CD4-positive, alpha-beta T cell (primary cell): ENCODE measurements around the gene PAF1. TPM values are rescaled to one million over a fixed set of nuclear protein-coding genes. Genes with fewer than 3 reads are reported as not detected.

Source experiments
- ATAC-seq: fragments of 200-7000 bp; cut with Tn5 transposase; one replicate; pipeline ENCODE4 v1.10.0; 2022; ENCODE audit warnings: mild to moderate bottlenecking; ENCODE audit not compliant: poor library complexity
- CTCF ChIA-PET: fragments of 350-600 bp; sonication (Branson Sonifier 250); formaldehyde crosslinking; loops from one replicate; lab custom pipeline; 2021; ENCODE audit warnings: antibody characterized with exemption, inconsistent platforms; lab: Charles Lee
- POLR2A ChIA-PET: fragments of 350-600 bp; sonication (Branson Sonifier 250); formaldehyde crosslinking; loops from one replicate; lab custom pipeline; 2021; ENCODE audit warnings: antibody characterized with exemption, inconsistent platforms; lab: Charles Lee
- DNase-seq, 14 experiments: peaks; one replicate each; pipeline ENCODE4 v3.0.0-alpha.2; 2013 to 2020; ENCODE audit warnings: mixed read lengths in 2 of 14
- H3K27ac ChIP-seq, 2 donors: one replicate each; pipeline versions ENCODE4 v1.5.1 to v1.7.0; 2013; ENCODE audit warnings: low read length in 2 of 2, low read depth in 1 of 2, mild to moderate bottlenecking in 1 of 2
- H3K27me3 ChIP-seq, 2 experiments: 1 replicate in 1 of 2; 2 replicates in 1 of 2; pipeline versions ENCODE4 v1.6.1 to v1.7.0; 2013; ENCODE audit warnings: low read length in 2 of 2, control low read depth in 1 of 2, mild to moderate bottlenecking in 1 of 2, moderate library complexity in 1 of 2; ENCODE audit not compliant: insufficient read depth in 2 of 2, control insufficient read depth in 1 of 2
- H3K36me3 ChIP-seq: one replicate; pipeline ENCODE4 v1.6.1; 2013; ENCODE audit warnings: low read length, control low read depth; ENCODE audit not compliant: insufficient read depth
- H3K4me1 ChIP-seq: one replicate; pipeline ENCODE4 v1.6.1; 2013; ENCODE audit warnings: low read length, control low read depth; ENCODE audit not compliant: insufficient read depth
- H3K4me3 ChIP-seq: one replicate; pipeline ENCODE4 v1.5.1; 2013; ENCODE audit warnings: mild to moderate bottlenecking, low read length, moderate library complexity
- H3K9me3 ChIP-seq, 2 experiments: 1 replicate in 1 of 2; 2 replicates in 1 of 2; pipeline versions ENCODE4 v1.6.1 to v1.7.0; 2013; ENCODE audit warnings: low read length in 2 of 2, mild to moderate bottlenecking in 2 of 2, control low read depth in 1 of 2, moderate library complexity in 1 of 2; ENCODE audit not compliant: control insufficient read depth in 1 of 2, insufficient read depth in 1 of 2
- H3K27ac Mint-ChIP-seq: one replicate; pipeline ENCODE4 v1.8.0; 2020; ENCODE audit warnings: mixed read lengths
- H3K27me3 Mint-ChIP-seq: one replicate; pipeline ENCODE4 v1.8.0; 2021; ENCODE audit warnings: mixed read lengths
- H3K36me3 Mint-ChIP-seq: one replicate; pipeline ENCODE4 v1.8.0; 2021; ENCODE audit warnings: low read depth, mixed read lengths
- H3K4me1 Mint-ChIP-seq: one replicate; pipeline ENCODE4 v1.8.0; 2021; ENCODE audit warnings: low read depth, mixed read lengths
- H3K4me3 Mint-ChIP-seq: one replicate; pipeline ENCODE4 v1.8.0; 2020; ENCODE audit warnings: mild to moderate bottlenecking, mixed read lengths
- H3K9me3 Mint-ChIP-seq: one replicate; pipeline ENCODE4 v1.8.0; 2020; ENCODE audit warnings: mixed read lengths
- CTCF ChIP-seq: fragments of 200-600 bp; IDR thresholded peaks from one replicate; pipeline ENCODE4 v1.8.0; 2022; ENCODE audit warnings: antibody characterized with exemption, mild to moderate bottlenecking
- intact Hi-C, 2 experiments: fragments of 100-400 bp; cut with DNase I in 1 of 2; cut with micrococcal nuclease in 1 of 2; formaldehyde crosslinking; loops; one replicate each; pipeline versions ENCODE4 v1.15.1 to v1.9.0; 2023 to 2025; cut with DNase I, micrococcal nuclease
- total RNA-seq, 174 experiments: library from RNA in 2 of 174; stranded (reverse) in 2 of 174; gene quantifications; one replicate each; pipeline ENCODE4 v1.2.3 and lab custom pipeline; 2021 to 2026

Gene PAF1
- total RNA-seq, 2 experiments from 2014 or later, result 99.6 to 101 TPM

- ATAC-seq (no peak), DNase-seq (no peak)
- POLR2A ChIA-PET, result no interaction called here
- H3K4me1 Mint-ChIP-seq, result no peaks in the 10 kb centered on the region
- Histone ChIP-seq H3K4me3 (no peak overlapping the region), H3K9me3 (no peaks in the 10 kb centered on the region), H3K27me3 (no peaks in the 10 kb centered on the region), H3K4me1 (no peaks in the 10 kb centered on the region), H3K27ac (no peak overlapping the region), H3K36me3 (peaks cover 79% of the 10 kb centered on the region)
- TF ChIP-seq CTCF, result no peak
- intact Hi-C loops, result no loop called here
- CTCF ChIA-PET, result no interaction called here
- peaks cover 84% of the 10 kb centered on the region for H3K36me3 Mint-ChIP-seq
- H3K27ac Mint-ChIP-seq, result no peak overlapping the region
- H3K4me3 Mint-ChIP-seq, result no peak overlapping the region
- H3K27me3 Mint-ChIP-seq, result no peaks in the 10 kb centered on the region
- no peaks in the 10 kb centered on the region for H3K9me3 Mint-ChIP-seq
These were observed 15.0 kb downstream of the PAF1 start for GRCh38 chr19:39375929-39376328.

GRCh38 chr19:39372941-39373340 lies 18.0 kb downstream of the PAF1 start:
- Histone ChIP-seq H3K27me3 (no peaks in the 10 kb centered on the region), H3K9me3 (no peaks in the 10 kb centered on the region), H3K27ac (peak overlapping the region in 1 of 2 donors; percentile 2), H3K36me3 (peaks cover 82% of the 10 kb centered on the region), H3K4me1 (no peaks in the 10 kb centered on the region), H3K4me3 (no peak overlapping the region)
- TF ChIP-seq CTCF, result no peak
- DNase-seq (no peak), ATAC-seq (no peak)
- Mint-ChIP-seq H3K4me1 (no peaks in the 10 kb centered on the region), H3K4me3 (no peak overlapping the region), H3K27ac (no peak overlapping the region), H3K27me3 (no peaks in the 10 kb centered on the region), H3K9me3 (no peaks in the 10 kb centered on the region), H3K36me3 (peaks cover 82% of the 10 kb centered on the region)
- intact Hi-C loops, result no loop called here
- POLR2A ChIA-PET, result no interaction called here
- CTCF ChIA-PET, result no interaction called here

- H3K27ac Mint-ChIP-seq, result no peak overlapping the region
- CTCF ChIA-PET, result no interaction called here
- no peak for TF ChIP-seq CTCF
- Histone ChIP-seq H3K36me3 (peaks cover 75% of the 10 kb centered on the region), H3K9me3 (no peaks in the 10 kb centered on the region), H3K27ac (no peak overlapping the region), H3K4me1 (no peaks in the 10 kb centered on the region), H3K4me3 (no peak overlapping the region), H3K27me3 (no peaks in the 10 kb centered on the region)
- no peak overlapping the region for H3K4me3 Mint-ChIP-seq
- H3K9me3 Mint-ChIP-seq, result no peaks in the 10 kb centered on the region
- H3K27me3 Mint-ChIP-seq, result no peaks in the 10 kb centered on the region
- peaks cover 77% of the 10 kb centered on the region for H3K36me3 Mint-ChIP-seq
- no peak for DNase-seq
- intact Hi-C loops, result no loop called here
- POLR2A ChIA-PET, result no interaction called here
- H3K4me1 Mint-ChIP-seq, result no peaks in the 10 kb centered on the region
- ATAC-seq, result no peak
These were observed 18.7 kb downstream of the PAF1 start for GRCh38 chr19:39372047-39372802.
